GM18907 (cell line): ENCODE results near the gene RGS7.
"Not testable (repeated sequence)": the region's sequence is repeated elsewhere in the genome, so short reads cannot be mapped to it uniquely, and the experiment has no call there.

Experiments
- ATAC-seq: cut with Tn5 transposase; IDR thresholded peaks from one replicate; pipeline ENCODE4 v1.9.1; 2021; ENCODE audit warnings: mild to moderate bottlenecking, moderate library complexity; ENCODE audit not compliant: unreplicated experiment

The RGS7 gene

GRCh38 chr1:241332037-241332409 is 25.0 kb downstream of the RGS7 start:
- no peak for ATAC-seq

GRCh38 chr1:241331328-241332036 is 25.5 kb downstream of the RGS7 start:
- peak; percentile 33 for ATAC-seq

- peak; percentile 79 for ATAC-seq
Measured at GRCh38 chr1:241330619-241331327, 26.2 kb downstream of the RGS7 start.

GRCh38 chr1:241325456-241325855 is 31.5 kb downstream of the RGS7 start:
- no peak for ATAC-seq

- ATAC-seq, result no peak
Measured at GRCh38 chr1:241323514-241324195, 33.4 kb downstream of the RGS7 start.

GRCh38 chr1:241317676-241318075 is 39.3 kb downstream of the RGS7 start:
- ATAC-seq, result no peak

- no peak for ATAC-seq
Measured at GRCh38 chr1:241316372-241316771, 40.6 kb downstream of the RGS7 start.

GRCh38 chr1:241311056-241311746 is 45.8 kb downstream of the RGS7 start:
- ATAC-seq, result no peak

GRCh38 chr1:241310451-241310850 is 46.6 kb downstream of the RGS7 start:
- ATAC-seq, result no peak

- no peak for ATAC-seq
Measured at GRCh38 chr1:241309651-241310050, 47.4 kb downstream of the RGS7 start.

GRCh38 chr1:241308471-241308870 is 48.5 kb downstream of the RGS7 start:
- no peak for ATAC-seq

GRCh38 chr1:241308011-241308410 is 49.0 kb downstream of the RGS7 start:
- ATAC-seq, result no peak

- no peak for ATAC-seq
Measured at GRCh38 chr1:241306125-241306790, 50.7 kb downstream of the RGS7 start.

- ATAC-seq, result not testable (repeated sequence)
Measured at GRCh38 chr1:241302024-241302423, 55.0 kb downstream of the RGS7 start.

- no peak for ATAC-seq
Measured at GRCh38 chr1:241299347-241299746, 57.7 kb downstream of the RGS7 start.

- ATAC-seq, result no peak
Measured at GRCh38 chr1:241292973-241293372, 64.0 kb downstream of the RGS7 start.

- ATAC-seq, result not testable (repeated sequence)
Measured at GRCh38 chr1:241291548-241291947, 65.5 kb downstream of the RGS7 start.

- ATAC-seq, result no peak
Measured at GRCh38 chr1:241286486-241286885, 70.5 kb downstream of the RGS7 start.

GRCh38 chr1:241276391-241276790 is 80.6 kb downstream of the RGS7 start:
- no peak for ATAC-seq

GRCh38 chr1:241275981-241276380 is 81.0 kb downstream of the RGS7 start:
- no peak for ATAC-seq

GRCh38 chr1:241275226-241275625 is 81.8 kb downstream of the RGS7 start:
- ATAC-seq, result no peak
